GM19467 (cell line): Measurements from ENCODE around the gene INPP5A.
"Not testable (repeated sequence)": the region's sequence is repeated elsewhere in the genome, so short reads cannot be mapped to it uniquely, and the experiment has no call there.

Source experiments
- ATAC-seq: cut with Tn5 transposase; IDR thresholded peaks from one replicate; pipeline ENCODE4 v1.9.1; 2021; ENCODE audit warnings: mild to moderate bottlenecking, moderate library complexity; ENCODE audit not compliant: unreplicated experiment

The INPP5A gene

DNA sequence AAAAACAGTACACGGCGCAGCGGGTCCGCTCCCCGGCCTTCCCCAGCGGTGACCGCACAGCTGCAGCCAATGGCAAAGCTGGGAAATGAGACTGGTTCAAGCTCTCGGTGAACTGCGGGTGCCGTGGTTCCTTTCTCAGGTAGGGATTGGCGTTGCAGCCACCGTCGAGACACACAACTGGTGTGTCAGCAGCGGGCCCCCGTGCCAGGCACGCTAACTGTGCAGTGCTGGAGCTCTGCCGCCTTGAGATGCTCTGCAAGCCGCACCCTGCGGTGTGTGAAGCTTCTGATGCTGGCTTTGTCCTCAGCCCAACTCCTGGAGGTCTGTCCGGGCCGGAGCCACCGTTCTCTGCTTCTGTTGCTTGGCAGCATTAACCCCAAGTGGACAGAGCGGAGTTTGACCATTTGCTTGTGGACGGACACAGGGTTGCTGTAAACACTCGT is 269.0 kb downstream of the INPP5A start:
- no peak for ATAC-seq

DNA sequence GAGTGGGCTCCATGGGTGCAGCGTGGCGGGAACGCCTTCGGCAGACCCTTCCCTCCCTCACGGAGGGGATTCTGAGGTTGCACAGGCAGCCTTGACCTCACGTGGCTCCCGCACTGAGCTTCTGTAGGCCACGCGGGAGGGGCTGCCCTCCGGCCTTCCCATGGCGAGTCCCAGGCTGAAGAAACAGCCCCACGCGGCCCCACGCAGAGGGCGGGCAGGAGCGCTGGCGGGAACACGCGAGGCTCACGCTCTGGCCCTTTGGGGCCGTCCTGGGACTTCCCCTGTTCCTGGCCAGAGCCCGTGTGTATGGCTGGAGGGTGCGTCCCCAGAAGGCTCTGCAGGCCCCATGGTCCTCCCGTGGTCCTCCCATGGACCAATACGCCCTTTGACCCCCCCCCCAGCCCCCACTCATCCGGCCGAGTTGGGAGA is 270.0 kb downstream of the INPP5A start:
- no peak for ATAC-seq

DNA sequence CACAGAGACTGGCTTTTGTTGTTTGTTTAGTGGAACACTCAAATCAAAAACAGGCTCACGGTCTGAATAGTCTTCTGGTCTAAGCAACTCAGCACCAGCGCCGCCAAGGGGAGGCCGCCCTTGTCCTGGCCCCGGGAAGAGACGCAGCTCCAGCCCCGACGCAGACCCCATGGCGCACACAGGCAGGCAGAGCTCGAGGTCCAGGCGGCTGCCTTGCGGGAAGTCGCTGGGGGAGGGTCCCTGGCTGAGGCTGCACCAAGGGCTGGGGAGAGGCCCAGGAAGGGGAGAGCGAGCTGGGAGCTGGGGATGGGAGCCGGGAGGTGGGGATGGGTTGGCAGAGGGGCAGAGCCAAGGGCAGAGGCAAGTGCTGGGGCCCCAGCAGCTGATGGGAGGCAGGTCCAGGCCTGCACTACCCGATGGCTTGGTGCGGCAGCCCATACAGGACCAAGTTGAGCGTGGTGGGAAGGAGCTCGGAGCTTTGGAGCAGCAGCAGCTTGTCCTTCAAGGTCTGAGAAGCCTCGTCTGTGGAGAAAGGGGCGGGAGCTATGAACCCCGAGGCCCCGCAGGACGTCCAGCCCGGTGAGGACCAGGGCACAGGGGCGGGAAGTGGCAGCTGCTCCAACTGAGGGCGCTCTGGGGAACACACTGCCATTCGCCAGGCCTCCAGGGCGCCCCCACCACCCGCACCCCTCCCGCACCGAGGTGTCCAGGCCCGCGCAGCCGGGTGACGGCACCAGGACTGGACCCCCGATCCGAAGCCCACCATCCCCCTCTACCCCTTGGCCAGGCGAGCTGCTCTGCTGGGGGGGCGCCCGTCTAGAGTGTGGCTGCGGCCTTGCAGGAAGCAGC is 271.0 kb downstream of the INPP5A start:
- no peak for ATAC-seq

DNA sequence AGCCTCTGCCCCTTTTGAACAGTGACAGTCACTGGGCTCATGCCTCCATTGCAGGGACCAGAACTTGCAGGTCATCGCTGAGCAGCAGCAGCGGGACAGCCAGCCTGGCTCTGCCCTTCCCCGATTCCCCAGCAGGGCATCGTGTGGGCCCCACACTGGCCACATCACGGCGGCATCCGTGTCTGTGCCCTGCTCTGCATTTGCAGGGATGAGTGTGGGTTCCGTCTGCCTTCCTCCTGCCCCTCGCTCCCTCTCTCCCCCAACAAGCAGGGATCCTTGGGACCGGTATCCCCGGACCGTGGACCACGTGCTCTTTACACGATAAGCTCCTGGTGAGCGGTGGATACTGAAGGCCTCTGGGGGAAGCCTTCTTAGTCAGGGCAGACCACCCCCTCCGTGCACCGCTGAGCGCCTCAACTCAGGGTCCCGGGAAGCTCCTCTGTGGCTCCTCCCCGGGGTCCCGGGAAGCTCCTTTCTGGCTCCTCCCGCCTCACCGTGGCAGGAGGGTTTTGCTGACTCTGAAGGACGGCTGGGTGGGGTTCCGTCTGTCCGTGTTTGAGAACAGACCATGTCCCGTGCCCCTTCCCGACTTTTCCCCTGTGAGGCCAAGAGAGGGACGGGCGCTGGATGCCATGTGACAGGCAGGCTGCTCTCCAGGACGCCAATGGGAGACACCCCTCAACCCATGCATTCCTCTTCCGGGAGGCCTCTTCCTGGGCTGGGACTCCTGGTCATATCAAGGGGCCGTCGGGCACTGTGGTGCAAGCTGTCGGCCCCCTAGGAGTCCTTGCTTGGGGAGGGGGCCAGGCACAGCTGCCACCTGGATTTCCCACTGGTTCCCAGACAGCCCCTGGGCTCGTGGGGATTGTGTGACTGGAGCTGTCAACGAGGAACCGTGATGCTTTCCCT is 271.9 kb downstream of the INPP5A start:
- ATAC-seq, result no peak

DNA sequence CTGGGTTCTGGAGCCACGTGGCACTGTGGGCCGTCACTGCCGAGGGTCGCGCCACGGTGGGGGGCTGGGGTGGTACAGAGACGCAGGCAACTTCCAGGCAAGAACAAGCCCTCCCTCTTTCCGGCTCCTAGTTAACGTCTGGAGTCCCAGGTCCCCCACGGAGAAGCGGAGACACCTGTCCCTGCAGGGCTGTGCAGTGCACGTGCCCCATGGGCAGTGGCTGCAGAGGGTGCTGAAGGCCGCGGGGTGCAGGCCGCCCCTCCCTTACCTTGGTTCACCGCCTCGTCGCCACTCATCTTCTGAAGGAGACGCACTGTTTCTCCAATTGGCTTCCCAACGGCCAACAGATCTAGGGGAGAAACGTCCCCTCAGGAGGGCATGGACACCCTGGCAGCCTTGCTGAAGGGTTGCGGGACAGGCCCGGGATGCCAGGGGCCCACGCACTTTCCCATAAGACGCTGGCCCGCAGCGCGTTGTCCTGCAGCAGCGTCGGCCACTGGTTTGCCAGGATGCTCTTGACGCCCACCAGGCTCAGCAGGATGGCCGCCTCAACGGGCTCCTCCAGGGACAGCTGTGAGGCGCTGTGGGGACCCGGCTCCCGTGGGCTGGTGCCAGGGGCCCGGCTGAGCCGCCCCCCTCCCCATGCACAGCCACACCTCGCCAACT is 272.7 kb downstream of the INPP5A start:
- ATAC-seq, result no peak

DNA sequence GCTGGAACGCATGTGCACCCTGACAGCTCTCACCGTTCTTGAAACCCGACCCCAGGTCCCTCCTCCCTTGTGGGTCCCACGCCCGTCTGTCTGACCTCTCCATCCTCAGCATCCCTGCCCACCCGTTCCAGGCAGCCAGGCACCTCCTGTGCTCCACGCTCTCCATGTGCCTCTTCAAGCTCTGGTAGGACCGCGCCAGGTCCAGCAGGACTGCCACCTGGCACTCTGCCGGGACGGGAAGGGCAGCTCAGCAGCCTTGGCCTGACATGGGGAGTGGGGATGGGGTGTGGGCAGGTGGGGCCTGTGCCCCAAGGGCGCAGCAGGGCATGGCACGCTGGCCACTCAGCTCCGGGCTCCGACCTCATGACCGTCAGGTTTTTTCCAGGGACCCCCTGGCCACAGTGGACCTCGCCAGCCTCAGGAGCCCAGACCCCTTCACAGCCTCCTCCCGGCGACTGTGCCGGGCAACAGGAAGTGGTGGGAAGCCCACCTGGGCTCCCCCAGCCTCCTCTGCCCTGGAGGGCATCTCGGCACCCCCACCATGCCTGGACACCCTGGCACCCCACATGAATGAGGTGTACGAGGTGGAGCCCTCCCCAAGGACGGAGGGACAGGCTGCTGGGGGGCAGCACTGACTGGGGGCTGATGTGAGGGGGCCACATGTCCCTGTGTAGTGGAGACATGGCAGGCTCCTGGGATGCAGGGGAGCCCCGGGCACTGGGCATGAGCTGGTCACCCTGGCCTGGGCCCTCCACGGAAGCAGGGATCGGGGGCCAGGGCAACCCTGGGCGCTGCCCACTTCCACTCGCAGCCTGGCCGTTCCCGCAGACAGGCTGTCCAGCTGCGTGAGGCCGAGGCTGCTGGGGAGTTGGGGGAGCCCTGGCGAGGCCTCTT is 273.5 kb downstream of the INPP5A start:
- no peak for ATAC-seq

DNA sequence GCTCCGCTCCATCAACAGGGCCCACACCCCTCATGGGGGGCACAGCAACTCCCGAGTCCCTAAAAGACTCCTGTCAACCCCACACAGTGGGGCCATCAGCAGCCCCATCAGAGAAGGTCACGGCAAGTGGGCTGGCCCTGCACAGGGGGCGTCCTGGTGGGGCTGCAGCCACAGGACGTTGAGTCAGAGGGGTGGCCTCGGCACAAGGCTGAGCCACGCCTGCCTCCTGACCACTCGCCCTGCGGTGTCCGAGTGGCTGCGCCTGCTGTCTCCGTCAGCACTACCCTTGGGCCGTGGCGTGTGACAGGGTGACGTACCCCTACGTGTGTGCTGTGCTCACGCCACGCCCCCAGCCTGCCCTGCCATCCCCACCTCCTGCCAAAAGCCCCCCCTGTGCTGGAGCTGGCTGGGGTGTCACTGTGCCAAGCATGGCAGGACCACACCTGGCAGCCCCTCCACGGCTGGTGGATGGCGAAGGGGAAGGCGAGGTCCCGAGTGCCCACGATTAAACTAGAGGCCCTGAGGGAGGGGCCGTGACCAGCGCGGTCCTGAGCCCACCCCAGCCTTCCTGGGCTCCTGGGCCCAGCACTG is 274.4 kb downstream of the INPP5A start:
- no peak for ATAC-seq

DNA sequence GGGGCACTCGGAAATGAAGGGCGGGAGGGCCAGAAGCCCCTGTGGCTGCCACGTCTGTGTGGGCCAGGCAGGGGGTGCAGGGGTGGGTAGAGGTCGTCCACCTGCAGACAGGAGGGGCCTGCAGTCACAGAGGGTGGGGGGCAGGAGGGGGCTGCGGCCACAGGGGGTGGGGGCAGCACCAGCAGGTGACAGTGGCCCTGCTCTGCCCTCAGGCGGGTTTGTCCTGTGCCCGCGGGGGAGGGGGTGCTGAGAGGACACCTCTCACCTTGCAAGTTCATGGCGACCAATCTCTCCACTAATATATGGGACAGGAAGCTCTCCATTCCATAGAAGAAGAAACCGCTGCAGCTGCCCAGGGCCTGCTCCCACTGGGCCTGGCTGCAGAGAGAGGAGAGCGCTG is 274.9 kb downstream of the INPP5A start:
- no peak for ATAC-seq

DNA sequence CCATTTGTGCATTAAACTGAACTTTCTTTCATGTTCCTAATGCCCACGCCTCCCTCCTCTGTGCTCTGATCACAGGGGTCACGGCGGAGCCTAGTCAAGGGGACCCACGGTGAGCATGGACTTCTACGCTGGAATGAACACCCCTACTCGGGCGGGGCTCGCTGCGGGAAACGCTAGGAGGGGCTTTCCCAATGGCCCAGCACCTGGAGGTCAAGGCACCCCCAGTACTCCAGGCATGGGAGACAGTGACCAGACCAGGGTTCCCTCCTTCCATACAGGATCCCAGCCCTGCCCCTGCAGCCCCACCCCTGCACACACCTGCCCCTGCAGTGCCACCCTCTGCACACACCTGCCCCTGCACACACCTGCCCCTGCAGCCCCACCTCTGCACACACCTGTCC is 275.4 kb downstream of the INPP5A start:
- ATAC-seq, result no peak

DNA sequence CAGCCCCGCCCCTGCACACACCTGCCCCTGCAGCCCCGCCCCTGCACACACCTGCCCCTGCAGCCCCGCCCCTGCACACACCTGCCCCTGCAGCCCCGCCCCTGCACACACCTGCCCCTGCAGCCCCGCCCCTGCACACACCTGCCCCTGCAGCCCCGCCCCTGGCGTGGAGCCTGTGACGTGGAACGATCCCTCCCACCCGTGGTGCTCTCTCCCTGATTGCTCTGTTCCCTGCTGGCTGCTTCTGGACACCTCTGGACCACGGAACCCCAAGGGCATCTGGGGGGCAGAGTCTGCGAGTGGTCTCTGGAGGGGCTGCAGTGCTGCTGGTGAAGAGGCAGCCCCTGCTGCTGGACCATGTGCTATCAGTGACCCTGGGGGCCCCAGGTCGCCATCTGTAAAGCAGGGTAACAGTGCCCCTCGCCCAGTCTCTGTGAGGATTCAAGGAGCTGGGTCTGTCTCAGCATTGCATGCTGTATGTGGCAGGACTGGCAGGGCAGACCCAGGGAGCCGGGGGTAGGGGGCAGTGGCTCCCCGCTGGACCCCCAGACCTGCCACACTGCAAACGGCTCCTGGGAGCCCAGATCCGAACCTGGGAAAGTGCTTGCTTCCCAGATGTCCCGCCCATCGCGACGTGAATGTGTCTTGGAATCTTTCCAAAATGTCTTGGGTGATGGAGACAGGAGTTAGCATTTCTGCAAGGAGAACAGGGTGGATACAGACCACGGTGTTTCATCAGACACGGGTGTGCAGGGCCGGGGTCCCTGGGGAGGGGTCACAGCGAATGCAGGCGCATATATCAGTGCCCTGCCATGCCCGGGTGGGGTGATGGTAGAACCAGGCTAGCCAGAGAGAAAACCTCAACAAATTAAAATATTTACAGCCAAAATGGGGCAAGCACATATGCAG is 276.2 kb downstream of the INPP5A start:
- ATAC-seq, result no peak

DNA sequence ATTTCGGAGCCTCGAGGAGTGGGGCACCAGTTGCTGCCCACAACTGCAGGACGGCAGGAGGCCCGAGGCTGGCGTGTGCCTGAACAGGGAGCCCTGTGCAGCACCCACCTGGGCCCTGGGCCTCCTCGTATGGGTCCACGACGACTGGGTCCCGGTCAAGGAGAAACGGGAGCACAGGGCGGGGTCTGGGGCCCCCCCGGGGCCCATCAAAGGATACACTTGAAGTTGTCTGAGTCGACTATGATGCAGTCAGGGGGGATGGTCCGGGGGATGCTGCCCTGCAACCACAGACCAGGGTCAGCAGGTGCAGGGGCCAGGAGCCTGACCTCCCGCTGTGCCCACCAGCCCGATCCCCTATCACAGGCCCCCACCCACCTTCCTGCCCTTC is 276.9 kb downstream of the INPP5A start:
- no peak for ATAC-seq

DNA sequence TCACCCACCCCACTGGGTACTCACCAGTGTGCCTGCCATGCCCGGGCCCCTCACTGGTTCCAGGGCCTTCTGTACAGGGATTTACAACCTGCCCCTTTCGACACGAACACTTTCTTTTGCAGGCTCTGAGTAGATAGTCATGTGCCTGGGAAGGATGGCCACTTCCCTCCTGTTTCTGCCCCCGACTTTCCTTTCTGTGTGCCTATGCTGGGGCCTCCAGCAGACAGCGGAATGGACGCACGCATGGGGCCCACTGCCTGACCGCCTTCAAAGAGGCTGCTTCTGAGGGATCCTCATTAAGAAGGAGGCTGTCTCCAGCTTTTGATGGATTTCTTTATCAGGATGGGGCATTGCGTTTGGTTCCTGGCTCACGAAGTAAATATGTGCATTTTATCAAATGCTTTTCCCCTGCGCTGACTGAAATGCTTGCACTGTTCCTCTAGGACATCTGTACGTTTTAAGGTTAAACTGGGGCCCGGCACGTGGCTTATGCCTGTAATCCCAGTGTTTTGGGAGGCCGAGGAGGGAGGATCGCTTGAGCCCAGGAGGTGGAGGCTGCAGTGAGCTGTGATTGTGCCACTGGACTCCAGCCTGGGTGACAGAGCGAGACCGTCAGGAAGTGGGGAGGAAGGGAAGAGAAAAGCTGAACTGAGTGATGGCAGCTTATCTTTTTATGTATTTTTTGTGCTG is 277.7 kb downstream of the INPP5A start:
- no peak for ATAC-seq

DNA sequence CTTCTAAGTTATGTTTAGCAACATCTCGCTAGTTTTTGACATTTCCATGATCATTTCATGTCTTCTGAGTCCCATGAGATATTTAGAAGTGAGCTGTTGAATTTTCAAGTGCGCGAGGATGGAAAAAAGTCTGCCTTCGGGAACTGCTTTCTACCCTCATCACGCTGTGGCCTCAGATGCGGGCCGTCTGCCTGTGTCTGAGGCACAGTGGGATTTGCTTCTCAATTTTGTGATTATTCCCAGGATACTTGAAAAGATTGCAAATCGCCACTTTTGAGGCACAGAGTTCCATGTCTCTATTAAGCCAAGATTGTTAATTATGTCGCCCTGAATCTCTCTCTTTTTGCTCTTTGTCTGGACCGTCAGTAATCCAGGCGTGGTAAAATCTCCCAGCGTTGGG is 279.1 kb downstream of the INPP5A start:
- no peak for ATAC-seq

DNA sequence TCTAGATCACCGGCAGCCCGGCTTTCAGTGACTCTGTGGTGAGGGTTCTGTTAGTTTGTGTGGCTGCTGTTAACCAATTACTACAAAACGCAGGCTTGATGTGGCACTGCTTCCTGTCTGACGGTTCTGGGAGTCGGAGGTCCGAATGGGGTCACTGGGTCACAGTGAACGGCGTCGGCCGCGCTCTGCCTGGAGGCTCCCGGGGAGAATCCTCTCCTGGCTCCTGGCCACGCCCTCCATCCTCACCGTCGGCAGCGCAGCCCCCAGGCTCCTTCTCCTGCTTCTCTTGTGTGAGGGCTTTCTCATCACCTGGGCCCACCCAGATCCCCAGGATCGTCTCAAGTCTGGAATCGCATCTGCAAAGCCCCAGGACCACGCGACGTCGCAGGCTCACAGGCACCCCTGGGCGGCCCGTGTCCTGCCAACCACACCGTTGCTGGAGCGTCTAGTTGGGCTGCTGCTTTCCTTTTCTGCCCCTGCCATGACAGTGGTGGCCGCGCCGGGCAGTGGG is 280.2 kb downstream of the INPP5A start:
- no peak for ATAC-seq

DNA sequence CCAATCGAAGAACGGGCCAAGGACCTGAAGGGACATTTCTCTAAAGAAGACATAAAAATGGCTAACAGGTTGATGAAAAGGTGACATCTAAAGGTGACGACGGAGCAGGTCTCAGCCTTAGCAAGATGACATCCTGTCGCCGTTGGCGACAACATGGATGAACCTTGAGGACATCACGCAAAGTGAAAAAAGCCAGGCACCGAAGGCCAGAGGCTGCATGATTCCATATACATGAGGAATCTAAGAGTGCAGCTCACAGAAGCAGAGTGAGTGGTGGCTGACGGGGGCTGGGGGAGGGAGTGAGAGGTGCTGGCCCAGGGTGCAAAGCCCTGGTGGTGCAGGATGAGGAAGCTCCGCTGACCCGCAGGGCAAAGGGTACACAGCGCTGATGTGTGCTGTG is 282.5 kb downstream of the INPP5A start:
- ATAC-seq, result no peak

DNA sequence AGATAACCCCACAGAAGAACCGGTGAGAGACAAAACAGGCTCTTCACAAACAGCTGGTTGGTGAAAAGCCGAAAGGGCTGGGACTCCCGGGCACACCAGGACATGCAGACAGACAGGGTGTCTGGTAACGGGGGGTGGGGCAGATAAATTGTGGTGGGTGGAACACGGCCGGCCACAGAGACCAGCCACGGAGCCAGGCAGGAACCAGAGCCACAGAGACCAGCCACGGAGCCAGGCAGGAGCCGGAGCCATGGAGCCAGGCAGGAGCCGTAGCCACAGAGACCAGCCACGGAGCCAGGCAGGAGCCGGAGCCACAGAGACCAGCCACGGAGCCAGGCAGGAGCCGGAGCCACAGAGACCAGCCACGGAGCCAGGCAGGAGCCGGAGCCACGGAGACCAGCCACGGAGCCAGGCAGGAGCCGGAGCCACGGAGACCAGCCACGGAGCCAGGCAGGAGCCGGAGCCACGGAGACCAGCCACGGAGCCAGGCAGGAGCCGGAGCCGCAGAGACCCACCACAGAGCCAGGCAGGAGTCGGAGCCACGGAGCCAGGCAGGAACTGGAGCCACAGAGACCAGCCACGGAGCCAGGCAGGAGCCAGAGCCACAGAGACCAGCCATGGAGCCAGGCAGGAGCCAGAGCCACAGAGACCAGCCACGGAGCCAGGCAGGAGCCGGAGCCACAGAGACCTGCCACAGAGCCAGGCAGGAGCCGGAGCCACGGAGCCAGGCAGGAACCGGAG is 288.4 kb downstream of the INPP5A start:
- not testable (repeated sequence) for ATAC-seq
